ENCODE data around the gene EEF2K. TPM values are rescaled to one million over a fixed set of nuclear protein-coding genes. Genes with fewer than 3 reads are reported as not detected.
A peak's percentile ranks its signal among the peaks of the same experiment; 100 is the strongest.

The EEF2K gene
- total and polyA plus RNA-seq, 2 of the 13 experiments (the other 11 are each of a cell fraction or from before 2014, with no cell fraction given): 22.0 to 23.8 TPM

DNA sequence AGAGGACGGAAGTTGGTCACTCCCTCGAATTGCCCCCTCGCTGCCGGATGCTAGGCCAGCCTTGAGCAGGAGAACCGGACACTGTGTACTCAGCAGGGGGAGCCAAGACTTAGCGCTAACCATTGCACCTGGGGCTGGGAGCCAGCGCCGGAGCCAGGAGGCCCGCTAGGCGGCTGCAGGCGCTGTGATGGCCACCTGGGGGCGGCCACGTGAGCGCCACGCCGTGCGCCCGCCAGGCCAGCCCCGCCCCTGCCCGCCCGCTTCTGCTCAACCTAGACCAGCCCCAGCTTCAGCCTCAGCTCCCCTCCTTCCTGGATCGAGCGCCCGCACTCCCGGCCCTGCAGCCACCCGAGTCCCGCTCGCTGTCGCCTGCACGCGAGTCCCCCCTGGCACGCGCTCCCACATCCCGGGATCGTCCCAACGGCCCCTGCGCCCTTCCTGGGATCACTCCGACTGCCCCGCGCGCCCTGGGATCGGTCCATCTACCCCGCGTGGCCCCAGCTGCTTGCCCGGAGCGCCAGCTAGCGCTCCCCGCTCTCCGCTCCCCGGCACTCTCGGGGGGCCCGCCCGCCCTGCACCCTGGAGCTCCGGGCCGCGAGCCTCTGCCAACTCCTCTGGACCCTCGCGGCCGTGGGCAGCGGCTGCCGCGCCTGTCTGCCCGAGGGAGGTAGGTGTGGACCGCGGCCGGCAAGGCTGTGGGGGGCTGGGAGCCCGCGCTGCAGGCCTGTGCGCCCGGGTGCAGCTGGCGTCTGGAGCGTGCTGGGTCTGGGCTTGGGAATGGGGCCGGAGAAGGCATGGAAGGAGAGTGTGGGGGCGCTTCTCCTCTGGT, at the start of gene EEF2K (continued):
- no peak; the same call in 1 of the 2 replicates for TF ChIP-seq ZC3H13 (CRISPR knock-in tag; IDR thresholded peaks at IDR 0.05)
- TF ChIP-seq HMG20B (CRISPR knock-in tag; conservative IDR thresholded peaks at IDR 0.05): peak; percentile 86
- TF ChIP-seq NCOA5 (CRISPR knock-in tag; IDR thresholded peaks at IDR 0.05): no peak
- peak; percentile 81 for TF ChIP-seq ZNF333 (CRISPR knock-in tag; IDR thresholded peaks at IDR 0.05; ENCODE audit: borderline replicate concordance)
- TF ChIP-seq, protein P1, sequence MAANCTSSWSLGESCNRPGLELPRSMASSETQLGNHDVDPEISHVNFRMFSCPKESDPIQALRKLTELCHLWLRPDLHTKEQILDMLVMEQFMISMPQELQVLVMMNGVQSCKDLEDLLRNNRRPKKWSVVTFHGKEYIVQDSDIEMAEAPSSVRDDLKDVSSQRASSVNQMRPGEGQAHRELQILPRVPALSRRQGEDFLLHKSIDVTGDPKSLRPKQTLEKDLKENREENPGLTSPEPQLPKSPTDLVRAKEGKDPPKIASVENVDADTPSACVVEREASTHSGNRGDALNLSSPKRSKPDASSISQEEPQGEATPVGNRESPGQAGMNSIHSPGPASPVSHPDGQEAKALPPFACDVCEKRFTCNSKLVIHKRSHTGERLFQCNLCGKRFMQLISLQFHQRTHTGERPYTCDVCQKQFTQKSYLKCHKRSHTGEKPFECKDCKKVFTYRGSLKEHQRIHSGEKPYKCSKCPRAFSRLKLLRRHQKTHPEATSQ (CRISPR knock-in tag; IDR thresholded peaks at IDR 0.05; ENCODE audit: borderline replicate concordance): peak; percentile 99
- TF ChIP-seq, protein P2, sequence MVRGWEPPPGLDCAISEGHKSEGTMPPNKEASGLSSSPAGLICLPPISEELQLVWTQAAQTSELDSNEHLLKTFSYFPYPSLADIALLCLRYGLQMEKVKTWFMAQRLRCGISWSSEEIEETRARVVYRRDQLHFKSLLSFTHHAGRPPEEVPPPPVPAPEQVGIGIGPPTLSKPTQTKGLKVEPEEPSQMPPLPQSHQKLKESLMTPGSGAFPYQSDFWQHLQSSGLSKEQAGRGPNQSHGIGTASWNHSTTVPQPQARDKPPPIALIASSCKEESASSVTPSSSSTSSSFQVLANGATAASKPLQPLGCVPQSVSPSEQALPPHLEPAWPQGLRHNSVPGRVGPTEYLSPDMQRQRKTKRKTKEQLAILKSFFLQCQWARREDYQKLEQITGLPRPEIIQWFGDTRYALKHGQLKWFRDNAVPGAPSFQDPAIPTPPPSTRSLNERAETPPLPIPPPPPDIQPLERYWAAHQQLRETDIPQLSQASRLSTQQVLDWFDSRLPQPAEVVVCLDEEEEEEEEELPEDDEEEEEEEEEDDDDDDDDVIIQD (CRISPR knock-in tag; IDR thresholded peaks at IDR 0.05; ENCODE audit: low read depth): peak; percentile 68
- peak; percentile 78 for TF ChIP-seq ZNF616 (CRISPR knock-in tag; IDR thresholded peaks at IDR 0.05; ENCODE audit: low read depth)
- TF ChIP-seq ZNF367 (CRISPR knock-in tag; IDR thresholded peaks at IDR 0.05; ENCODE audit: borderline replicate concordance): peak; percentile 81; the same call in 1 of the 2 replicates
- TF ChIP-seq, protein P3, sequence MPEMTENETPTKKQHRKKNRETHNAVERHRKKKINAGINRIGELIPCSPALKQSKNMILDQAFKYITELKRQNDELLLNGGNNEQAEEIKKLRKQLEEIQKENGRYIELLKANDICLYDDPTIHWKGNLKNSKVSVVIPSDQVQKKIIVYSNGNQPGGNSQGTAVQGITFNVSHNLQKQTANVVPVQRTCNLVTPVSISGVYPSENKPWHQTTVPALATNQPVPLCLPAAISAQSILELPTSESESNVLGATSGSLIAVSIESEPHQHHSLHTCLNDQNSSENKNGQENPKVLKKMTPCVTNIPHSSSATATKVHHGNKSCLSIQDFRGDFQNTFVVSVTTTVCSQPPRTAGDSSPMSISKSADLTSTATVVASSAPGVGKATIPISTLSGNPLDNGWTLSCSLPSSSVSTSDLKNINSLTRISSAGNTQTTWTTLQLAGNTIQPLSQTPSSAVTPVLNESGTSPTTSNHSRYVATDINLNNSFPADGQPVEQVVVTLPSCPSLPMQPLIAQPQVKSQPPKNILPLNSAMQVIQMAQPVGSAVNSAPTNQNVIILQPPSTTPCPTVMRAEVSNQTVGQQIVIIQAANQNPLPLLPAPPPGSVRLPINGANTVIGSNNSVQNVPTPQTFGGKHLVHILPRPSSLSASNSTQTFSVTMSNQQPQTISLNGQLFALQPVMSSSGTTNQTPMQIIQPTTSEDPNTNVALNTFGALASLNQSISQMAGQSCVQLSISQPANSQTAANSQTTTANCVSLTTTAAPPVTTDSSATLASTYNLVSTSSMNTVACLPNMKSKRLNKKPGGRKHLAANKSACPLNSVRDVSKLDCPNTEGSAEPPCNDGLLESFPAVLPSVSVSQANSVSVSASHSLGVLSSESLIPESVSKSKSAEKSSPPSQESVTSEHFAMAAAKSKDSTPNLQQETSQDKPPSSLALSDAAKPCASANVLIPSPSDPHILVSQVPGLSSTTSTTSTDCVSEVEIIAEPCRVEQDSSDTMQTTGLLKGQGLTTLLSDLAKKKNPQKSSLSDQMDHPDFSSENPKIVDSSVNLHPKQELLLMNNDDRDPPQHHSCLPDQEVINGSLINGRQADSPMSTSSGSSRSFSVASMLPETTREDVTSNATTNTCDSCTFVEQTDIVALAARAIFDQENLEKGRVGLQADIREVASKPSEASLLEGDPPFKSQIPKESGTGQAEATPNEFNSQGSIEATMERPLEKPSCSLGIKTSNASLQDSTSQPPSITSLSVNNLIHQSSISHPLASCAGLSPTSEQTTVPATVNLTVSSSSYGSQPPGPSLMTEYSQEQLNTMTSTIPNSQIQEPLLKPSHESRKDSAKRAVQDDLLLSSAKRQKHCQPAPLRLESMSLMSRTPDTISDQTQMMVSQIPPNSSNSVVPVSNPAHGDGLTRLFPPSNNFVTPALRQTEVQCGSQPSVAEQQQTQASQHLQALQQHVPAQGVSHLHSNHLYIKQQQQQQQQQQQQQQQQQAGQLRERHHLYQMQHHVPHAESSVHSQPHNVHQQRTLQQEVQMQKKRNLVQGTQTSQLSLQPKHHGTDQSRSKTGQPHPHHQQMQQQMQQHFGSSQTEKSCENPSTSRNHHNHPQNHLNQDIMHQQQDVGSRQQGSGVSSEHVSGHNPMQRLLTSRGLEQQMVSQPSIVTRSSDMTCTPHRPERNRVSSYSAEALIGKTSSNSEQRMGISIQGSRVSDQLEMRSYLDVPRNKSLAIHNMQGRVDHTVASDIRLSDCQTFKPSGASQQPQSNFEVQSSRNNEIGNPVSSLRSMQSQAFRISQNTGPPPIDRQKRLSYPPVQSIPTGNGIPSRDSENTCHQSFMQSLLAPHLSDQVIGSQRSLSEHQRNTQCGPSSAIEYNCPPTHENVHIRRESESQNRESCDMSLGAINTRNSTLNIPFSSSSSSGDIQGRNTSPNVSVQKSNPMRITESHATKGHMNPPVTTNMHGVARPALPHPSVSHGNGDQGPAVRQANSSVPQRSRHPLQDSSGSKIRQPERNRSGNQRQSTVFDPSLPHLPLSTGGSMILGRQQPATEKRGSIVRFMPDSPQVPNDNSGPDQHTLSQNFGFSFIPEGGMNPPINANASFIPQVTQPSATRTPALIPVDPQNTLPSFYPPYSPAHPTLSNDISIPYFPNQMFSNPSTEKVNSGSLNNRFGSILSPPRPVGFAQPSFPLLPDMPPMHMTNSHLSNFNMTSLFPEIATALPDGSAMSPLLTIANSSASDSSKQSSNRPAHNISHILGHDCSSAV (CRISPR knock-in tag; IDR thresholded peaks at IDR 0.05; ENCODE audit: borderline replicate concordance): no peak
- TF ChIP-seq FOXJ3 (CRISPR knock-in tag; IDR thresholded peaks at IDR 0.05; ENCODE audit: borderline replicate concordance): peak; percentile 46; the same call in 1 of the 2 replicates
- TF ChIP-seq ZNF720 (CRISPR knock-in tag; IDR thresholded peaks at IDR 0.05): peak; percentile 48; the same call in 1 of the 2 replicates
- peak; percentile 97 for TF ChIP-seq NFKB2 (CRISPR knock-in tag; IDR thresholded peaks at IDR 0.05; ENCODE audit: borderline replicate concordance)
- TF ChIP-seq SAP130 (CRISPR knock-in tag; IDR thresholded peaks at IDR 0.05; ENCODE audit: low read depth): peak; percentile 94
- TF ChIP-seq, protein P4, sequence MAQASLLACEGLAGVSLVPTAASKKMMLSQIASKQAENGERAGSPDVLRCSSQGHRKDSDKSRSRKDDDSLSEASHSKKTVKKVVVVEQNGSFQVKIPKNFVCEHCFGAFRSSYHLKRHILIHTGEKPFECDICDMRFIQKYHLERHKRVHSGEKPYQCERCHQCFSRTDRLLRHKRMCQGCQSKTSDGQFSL (CRISPR knock-in tag; IDR thresholded peaks at IDR 0.05): peak; percentile 29; the same call in 1 of the 2 replicates
- no peak for TF ChIP-seq EZH2 (conservative IDR thresholded peaks at IDR 0.05; ENCODE audit: low read depth, low read length)
- TF ChIP-seq ZNF225 (CRISPR knock-in tag; IDR thresholded peaks at IDR 0.05): peak; percentile 86; the same call in 1 of the 2 replicates
- TF ChIP-seq SRSF1 (optimal IDR thresholded peaks at IDR 0.05; ENCODE audit: low read depth, low read length): peak; percentile 84

All from HepG2 (cell line).